ENCODE data around the gene KAT8. TPM values are rescaled to one million over a fixed set of nuclear protein-coding genes. Genes with fewer than 3 reads are reported as not detected.

KAT8 gene
- 57.4 TPM for polyA plus RNA-seq (ENCODE audit: insufficient read length)

DNA sequence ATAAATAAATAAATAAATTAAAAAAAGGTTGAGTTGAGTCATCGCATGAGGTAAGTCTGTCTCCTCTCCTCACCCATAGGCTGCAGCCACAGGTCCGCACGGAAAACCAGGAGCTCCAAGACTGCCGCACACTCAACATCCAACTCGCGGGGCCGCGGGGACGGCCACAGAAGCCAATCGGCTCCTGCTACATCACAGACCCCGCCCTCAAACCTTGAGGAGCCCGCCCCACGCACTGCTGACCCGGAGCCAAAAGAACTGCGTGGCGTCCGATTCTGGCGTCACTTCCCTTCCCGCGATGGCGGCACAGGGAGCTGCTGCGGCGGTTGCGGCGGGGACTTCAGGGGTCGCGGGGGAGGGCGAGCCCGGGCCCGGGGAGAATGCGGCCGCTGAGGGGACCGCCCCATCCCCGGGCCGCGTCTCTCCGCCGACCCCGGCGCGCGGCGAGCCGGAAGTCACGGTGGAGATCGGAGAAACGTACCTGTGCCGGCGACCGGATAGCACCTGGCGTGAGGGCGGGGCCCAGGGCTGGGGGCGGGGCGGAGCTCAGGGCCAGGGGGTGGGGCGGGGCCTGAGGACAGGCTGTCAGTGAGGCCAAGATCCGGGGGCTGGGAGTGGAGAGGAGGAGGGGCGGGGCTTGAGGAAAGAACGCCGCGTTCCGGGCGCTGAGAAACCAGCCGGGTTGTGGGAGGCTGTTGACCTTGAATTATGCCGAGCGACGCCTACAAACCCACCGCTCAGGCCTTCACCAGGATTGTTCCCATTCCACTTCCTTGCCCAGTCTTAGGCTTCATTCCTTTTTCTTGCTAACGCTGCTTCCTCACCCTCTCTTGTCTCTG lies at the start of gene KAT8:
Gene KAT8 (plus strand): TSS at position 281 of the 839 bp plus-strand sequence. CDS start 18 bp downstream, at position 299.
- DNase-seq: peak; percentile 98

DNA sequence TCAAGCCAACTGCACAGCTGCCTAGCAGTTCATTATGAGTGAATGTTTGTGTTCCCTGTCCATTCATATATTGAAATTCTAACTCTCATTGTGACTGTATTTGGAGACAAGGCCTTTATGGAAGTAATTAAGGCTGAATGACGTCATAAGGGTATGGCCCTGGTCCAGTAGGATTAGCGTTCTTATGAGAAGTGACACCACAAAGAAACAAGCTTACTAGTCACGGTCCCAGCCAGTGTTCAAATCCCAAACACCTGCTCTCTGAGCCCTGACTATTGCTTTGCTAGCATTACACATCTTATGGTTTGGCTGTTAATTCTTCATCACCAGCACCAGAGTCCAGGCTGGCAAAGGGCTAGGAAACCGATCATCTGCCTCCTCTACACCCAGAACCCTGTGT lies 45.6 kb upstream of the KAT8 start:
- peak; percentile 63 for DNase-seq

- no peak for DNase-seq
Measured at GRCh38 chr16:31072540-31073141, 44.8 kb upstream of the KAT8 start.

DNA sequence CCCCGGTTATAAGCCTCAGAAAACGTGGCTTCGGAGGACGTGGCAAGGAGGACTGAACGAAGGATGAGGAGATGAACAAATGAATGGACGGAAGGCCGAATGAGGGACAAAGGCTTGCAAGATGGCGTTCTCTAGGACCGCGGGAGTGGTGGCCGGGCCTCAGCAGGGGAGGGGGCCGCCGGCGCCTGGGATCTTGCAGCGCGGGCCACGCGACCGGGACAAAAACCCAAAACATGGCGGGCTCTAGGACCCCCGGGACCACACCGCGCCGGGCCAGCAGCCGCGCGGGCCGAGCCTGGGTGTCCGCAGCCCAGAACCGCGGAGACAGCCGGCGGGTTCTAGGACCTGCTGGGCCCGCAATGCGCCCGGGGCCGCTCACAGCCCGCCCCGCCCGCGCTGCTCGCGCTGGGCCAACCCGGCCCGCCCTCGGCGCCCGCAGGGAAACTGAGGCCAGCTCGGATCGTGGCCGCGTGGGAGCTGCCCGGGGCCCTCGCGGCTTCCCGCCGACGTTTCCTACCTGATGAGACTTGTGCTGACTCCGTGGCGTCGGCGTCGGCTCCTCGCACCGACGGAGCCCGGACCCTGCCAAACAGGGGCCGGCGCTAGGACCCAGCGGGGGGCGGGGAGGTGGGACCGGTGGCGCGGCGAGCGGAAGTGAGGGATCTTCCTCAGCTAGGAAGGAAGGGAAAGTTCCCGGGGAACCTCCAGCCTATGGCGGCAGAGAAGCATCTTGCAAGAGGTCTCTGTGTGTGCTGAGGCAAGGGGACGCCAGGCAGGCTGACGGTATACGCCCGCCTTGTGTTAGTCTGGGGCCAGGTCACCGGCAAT lies 44.1 kb upstream of the KAT8 start:
- peak; percentile 95 for DNase-seq

- peak; percentile 99 for DNase-seq
Measured at GRCh38 chr16:31073970-31074813, 43.3 kb upstream of the KAT8 start, which contains the start of the genes ZNF646 and ZNF668. Gene ZNF646 (plus strand): TSS chr16:31074422. CDS start chr16:31076325, 1,903 bp downstream. Gene ZNF668 (minus strand): TSS chr16:31074240. CDS start chr16:31064459, 9,781 bp downstream.

GRCh38 chr16:31074814-31075183 lies 42.7 kb upstream of the KAT8 start:
- DNase-seq: no peak

- DNase-seq: no peak
Measured at GRCh38 chr16:31076319-31076718, 41.1 kb upstream of the KAT8 start.

GRCh38 chr16:31077024-31077423 lies 40.4 kb upstream of the KAT8 start:
- DNase-seq: no peak

DNA sequence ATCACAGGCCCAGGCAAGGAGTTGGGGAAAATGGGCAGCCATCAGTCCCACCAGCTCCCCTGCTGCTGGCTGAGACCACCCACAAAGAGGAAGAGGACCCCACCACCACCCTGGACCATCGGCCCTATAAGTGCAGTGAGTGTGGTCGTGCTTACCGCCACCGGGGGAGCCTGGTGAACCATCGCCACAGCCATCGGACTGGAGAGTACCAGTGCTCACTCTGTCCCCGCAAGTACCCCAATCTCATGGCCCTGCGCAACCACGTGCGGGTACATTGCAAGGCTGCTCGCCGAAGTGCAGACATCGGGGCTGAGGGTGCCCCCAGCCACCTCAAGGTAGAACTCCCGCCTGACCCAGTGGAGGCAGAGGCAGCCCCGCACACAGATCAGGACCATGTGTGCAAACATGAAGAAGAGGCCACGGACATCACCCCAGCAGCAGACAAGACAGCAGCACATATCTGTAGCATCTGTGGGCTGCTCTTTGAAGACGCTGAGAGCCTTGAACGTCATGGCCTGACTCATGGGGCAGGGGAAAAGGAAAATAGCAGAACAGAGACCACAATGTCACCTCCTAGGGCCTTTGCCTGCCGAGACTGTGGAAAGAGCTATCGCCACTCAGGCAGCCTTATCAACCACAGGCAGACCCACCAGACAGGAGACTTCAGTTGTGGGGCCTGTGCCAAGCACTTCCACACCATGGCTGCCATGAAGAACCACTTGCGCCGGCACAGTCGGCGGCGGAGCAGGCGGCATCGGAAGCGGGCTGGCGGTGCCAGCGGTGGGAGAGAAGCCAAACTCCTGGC lies 39.7 kb upstream of the KAT8 start:
- no peak for DNase-seq

DNA sequence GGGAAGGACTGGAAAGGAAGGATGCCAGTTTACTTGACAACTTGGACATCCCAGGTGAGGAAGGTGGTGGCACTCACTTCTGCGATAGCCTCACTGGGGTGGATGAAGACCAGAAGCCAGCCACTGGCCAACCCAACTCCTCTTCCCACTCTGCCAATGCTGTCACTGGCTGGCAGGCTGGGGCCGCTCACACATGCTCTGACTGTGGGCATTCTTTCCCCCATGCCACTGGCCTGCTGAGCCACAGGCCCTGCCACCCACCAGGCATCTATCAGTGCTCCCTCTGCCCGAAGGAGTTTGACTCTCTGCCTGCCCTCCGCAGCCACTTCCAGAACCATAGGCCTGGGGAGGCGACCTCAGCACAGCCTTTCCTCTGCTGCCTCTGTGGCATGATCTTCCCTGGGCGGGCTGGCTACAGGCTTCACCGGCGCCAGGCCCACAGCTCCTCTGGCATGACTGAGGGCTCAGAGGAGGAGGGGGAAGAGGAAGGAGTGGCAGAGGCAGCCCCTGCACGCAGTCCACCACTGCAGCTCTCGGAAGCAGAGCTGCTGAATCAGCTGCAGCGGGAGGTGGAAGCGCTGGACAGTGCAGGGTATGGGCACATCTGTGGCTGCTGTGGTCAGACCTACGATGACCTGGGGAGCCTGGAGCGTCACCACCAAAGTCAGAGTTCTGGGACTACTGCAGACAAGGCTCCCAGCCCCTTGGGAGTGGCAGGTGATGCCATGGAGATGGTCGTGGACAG lies 38.7 kb upstream of the KAT8 start:
- no peak for DNase-seq

- no peak for DNase-seq
Measured at GRCh38 chr16:31079342-31079944, 38.0 kb upstream of the KAT8 start.

- no peak for DNase-seq
Measured at GRCh38 chr16:31080035-31080629, 37.3 kb upstream of the KAT8 start.

- no peak for DNase-seq
Measured at GRCh38 chr16:31080756-31081419, 36.6 kb upstream of the KAT8 start.

GRCh38 chr16:31081428-31082351 lies 35.8 kb upstream of the KAT8 start:
- no peak for DNase-seq

GRCh38 chr16:31082368-31083045 lies 35.0 kb upstream of the KAT8 start:
- no peak for DNase-seq

DNA sequence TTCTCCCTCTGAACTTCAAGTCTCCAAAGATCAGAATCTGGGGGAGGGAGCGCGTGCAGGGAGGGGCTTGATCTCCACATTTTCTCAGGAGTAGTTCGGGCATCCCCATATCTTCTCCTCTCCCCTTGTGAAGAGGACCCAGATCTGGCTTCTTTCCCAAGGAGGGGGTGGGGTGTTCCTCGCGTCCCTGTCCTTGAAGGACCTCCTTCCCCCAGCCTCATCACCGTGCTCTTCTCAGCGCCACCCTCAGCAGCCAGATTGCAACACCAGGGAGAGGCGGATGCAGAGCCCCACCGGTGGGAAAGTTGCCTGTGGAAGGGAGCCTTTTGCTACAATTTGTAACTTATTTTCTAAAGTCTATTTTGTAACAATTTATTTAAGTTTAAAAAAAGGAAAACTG lies 34.4 kb upstream of the KAT8 start:
- no peak for DNase-seq

- DNase-seq: no peak
Measured at GRCh38 chr16:31083556-31083955, 33.9 kb upstream of the KAT8 start.
